Glomerular endothelial cell (primary cell): Measurements from ENCODE around the gene LRP8. TPM values are rescaled to one million over a fixed set of nuclear protein-coding genes. Genes with fewer than 3 reads are reported as not detected.

Source experiments
- DNase-seq: peaks from one replicate; pipeline ENCODE4 v3.0.0-alpha.2; 2011; ENCODE audit warnings: low read depth, low spot score; ENCODE audit errors: extremely low read depth
- total RNA-seq: library from RNA; depleted of rRNA; stranded (reverse); fragments of >200 nt; gene quantifications from 2 replicates; pipeline ENCODE4 v1.2.3, GENCODE V29; 2015

LRP8 gene
- total RNA-seq, 1 donor from 2014 or later = 18.2 TPM

DNA sequence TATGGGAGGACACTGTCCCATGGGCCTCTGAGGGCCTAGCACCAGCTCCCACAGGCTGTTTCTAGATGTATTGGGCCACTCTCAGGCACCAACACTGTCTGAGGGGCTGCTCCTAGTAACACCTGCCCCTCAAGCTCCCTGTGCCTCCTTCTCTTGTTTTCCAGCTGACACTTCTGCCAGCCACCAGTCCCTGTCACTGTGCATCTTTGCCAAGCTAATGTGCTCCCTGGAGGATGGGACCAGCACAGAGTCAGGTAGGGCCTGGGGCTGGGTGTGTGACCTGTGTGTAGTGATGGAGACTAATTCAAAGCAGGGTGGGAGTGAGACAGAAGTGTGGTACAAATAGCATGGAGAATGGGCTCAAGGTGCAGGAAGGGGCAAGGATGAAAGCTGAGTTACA is 60.1 kb downstream of the LRP8 start:
- DNase-seq = no peak

DNA sequence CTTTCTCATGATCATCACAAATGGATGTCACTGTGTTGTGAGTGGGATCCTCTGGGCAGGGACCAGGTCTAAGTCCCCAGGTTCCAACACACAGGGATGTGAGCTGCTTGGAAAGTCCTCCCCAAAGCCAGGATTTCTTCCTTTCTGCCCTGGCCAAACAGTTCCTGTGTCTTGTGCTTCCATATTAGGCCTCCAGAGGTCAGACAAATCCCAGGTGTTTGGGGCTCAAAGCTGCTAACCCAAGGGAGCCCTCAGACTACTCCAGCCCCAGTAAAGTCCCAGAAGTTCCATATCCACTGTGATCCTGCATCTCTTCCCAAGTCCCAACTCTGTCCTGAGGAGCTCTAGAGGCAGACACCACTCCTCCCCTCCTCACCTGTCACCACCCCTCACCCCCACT is 61.8 kb downstream of the LRP8 start:
- no peak for DNase-seq

DNA sequence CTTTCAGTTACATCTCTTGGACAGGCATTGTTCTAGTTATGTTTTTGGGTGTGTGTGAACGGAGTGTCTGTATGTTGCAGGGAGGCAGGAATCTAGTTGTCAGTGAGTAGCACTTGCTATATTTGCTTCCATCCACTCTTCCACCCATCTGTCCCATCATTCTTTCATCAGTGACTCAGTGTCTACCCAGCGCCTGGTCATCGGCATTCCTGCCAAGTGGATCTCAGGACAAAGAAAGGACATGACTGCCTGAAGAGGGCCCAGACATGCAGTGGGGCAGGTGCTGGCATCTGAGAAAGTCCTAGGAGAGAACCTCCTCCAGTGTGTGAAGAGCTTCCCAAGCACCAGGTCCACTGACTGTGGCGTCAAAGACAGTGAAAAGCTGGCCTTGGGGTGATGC is 62.3 kb downstream of the LRP8 start:
- no peak for DNase-seq

DNA sequence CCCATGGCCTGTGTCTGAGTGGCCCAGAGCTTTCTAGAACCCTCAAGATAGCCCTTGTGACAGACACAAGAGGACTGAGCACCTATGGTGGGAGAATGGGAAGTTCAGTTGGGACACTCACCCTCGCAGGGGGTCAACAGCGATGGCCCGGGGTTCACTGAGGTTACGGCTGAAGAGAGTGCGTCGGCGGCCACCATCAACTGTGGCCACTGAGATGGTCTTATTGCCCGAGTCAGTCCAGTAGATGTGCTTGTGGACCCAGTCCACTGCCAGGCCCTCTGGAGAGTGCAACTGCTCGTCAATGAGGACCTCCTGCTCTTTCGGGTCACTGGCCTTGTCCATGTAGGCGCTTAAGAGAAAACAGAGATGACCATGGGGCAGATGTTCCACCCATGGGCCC is 63.8 kb downstream of the LRP8 start:
- DNase-seq = no peak

DNA sequence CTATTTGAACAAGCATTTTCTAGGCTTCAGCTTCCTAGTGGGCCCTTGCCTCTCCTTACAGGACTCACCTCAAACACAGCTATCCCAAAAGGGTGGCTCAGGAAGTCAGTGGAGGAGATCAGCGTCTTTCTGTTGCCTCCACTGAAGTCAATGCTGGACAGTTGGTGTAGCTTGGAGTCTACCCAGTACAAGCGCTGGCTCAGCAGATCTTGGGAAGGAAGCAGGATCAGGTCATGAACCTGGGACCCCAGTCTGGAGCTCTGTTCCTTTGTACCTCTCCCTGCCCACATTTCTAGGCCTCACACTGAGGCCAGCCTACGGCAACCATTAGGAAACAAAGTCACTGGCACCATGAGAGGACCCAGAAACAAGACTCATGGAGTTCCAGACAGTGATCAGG is 65.9 kb downstream of the LRP8 start:
- DNase-seq = no peak

DNA sequence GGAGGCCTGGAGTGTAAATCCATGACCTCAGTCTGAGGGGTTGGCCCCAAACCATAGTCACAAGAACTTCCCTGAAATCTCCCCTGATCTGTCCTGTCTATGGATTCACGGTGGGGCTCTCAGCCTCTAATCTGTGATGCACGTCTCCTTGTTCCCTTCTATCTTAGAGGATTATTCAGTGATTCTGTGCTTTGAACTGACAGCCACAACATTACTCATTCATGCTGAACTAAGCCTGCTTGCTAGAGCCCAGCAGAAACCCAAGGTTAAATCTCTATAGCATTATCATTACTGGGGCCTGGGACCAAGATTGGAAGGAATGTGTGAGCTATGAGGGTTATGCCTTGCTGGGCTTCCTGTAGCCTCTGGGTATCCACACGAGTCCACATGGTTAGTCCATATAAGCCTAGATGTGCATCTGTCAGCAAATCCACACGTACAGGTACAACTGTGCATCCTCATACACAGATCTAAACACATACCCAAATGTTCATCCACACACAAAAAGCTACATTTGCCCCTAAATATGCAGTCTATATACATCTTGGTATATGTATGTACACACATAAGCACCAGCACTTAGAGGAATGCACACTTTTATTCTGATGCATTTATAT is 67.1 kb downstream of the LRP8 start:
- DNase-seq = no peak

DNA sequence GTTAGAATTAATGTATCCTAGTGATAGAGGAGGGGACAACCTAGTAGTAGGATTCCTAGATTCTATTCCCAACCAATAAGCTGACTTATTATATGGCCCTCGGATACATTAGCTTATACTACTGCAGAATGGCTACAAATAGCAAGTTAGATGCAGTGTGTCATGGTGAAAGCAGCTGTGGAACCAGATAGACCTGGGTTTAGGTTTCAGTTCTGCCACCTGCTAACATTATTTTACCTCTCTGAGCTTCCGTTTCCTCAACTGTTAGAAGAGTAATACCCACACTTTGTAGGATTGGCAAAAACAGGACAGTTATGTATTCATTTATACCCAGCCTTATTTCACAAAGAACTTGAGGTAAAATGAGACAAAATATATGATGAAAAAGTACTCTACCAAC is 67.9 kb downstream of the LRP8 start:
- no peak for DNase-seq

DNA sequence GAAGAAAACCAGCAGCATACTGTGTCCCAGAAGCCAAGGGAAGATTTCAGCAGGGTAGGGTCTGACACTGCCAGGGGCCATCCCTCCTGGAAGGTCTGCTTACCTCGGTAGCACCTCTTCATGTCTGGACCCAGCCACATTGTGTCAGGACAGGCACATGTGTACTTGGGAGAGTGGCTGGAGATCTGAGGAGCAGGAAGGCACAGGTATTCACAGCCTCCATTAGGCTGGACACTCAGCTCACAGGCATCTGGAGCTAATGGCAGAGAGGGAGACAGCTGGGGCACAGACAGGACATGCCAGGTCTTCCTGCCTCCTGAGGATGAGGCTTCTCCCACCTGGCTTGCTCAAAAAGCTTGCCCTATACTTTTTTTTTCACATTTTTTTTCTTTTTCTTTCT is 69.7 kb downstream of the LRP8 start:
- no peak for DNase-seq

DNA sequence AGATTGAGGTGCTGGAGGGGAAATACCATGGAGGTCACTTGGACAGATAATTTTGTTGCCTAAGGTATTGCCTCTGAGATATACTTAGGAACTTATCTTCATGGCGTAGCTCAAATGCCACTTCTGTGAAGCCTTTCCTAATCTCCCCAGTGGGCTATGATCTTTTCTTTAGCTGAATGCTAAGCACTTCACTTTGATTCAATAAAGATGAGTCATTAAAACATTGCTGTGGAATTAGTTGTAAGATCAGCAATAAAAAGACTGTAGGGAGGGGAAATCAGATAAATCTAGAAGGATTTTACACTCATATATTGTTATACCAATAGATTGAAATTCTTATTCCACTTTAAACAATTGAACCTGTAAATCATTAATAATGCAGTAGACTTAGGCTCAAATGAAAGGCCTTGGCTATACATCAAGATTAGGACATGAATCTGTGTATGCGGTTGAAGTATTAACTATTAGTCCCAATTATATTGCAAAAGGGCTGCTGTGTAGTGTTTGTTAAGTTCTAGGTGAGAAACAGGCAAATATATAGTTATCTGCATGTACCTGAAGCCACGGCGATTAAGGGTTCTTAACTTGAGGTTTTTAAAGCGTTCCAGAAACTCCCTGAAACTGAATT is 70.3 kb downstream of the LRP8 start:
- DNase-seq = no peak

DNA sequence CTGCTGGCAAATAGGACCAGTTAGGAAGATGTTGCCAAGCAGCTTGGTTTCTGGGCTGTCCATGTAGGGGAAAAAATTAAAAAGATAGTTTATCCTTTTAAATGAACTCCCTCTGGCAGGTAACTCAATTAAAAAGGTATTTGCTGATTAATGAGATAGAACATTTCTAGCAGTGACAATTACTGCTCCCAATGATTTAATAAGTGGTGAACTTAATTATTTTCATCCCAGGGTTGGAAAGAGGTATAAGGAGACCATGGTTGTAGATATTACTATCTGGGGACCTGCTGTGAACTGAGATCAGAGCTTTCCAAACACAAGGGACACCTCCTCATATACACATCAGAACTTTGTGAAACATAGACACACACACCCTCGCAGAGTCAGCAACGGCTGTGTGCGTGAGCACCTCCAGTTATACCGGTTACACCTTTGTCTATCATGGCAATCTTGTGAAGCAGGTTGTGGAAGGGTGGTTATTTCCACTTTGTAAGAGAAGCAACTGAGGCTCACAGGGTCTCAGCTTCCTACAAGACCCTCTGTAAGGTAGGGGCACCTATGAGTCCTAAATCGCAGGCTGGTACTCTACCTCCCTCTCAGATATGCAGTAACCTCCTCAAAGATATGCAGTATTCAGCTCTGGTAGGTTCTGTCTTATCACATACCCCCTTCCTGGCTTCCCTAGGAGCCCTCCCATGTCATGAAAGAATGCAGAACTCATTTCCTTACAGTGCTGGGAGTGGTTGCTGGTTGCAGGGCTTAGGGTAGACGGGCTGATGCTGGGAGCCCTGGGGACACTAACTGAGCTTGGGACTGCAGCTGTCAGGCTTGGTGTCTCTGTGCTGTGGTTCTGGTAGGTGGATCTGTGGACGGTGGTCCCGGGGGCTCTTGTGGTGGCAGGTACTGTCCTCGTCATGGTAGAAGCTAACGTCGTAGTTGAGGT is 71.1 kb downstream of the LRP8 start:
- DNase-seq = no peak

DNA sequence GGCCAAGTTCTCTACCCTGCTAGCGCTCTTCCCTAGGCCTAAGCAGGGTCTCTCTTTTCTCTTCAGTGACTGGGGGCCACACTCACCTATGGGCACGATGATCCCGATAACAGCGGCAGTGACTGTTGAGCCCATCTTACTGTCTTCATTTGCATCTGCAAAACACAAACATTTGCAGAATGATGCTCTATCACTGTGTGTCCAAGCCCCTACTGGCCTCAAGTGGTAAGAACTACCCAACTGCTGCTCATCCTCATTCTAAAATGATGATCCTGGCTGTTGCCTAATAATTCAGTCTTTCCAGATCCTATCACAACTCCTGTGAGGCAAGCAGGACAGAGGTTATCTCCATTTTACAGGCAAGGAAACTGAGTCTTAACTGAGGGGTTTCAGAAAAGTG is 72.8 kb downstream of the LRP8 start:
- no peak for DNase-seq

DNA sequence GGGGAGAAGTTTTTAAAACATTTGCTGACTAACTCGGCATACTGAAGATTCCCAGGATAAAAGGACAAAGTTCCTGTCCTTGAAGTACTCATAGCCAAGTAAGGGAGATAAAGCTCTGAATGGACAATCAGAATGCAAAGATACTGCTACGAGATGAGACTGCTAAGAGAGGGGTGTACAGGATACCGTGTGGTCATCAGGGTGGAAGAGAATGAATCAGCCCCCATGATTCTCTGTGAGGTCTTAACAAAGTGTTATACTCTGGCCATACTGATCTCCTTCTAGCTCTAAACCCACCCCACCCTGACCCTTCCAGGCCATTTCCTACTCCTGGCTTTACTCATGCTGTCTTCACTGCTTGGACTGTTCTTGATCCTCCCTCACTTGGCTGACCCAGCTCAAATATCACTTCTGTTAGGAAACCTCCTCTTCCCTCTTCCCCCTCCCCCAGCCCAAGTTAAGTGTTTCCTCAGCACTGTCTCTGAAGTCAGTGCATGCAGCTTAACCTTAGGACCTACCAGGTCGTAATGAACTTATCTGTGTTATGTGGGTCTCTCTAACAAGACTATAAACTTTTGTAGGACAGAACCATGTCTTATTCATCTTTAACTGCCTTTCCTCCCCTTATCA is 73.7 kb downstream of the LRP8 start:
- DNase-seq = no peak

DNA sequence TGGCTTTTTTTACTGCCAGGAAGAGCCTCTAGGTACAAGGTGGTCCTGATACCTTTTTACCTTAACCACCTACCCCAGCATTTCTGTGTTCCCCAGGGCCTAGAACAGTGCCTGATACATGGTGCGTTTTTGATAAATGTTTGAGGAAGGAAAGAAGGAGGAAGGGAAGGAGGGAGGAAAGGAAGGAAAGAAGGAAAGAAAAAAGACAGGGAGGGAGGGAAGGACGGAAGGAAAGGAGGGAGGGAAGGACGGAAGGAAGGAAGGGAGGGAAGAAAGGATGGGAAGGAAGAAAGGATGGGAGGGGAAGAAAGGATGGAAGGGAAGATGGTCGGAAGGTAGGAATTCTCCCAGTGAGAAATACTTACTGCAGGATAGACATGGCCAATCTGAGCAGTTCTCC is 77.5 kb downstream of the LRP8 start:
- no peak for DNase-seq

DNA sequence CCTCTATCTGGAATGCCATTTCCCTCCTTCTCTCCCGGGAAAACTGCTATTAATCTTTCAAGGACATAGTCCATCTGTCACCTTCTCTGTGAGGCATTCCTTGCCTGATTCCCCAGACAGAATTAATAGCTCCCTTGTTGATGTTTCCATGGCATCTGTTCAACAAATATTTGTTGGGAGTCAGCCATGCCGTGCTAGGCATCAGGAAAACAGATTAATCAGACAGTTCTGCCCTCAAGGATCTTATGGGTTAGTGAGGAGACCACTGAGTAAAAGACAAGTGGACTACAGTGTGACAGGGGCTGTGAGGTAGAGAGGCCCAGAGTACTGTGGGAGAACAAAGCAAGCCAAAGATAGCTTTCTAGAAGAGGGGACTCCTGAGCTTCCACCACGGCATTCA is 78.2 kb downstream of the LRP8 start:
- DNase-seq = no peak

DNA sequence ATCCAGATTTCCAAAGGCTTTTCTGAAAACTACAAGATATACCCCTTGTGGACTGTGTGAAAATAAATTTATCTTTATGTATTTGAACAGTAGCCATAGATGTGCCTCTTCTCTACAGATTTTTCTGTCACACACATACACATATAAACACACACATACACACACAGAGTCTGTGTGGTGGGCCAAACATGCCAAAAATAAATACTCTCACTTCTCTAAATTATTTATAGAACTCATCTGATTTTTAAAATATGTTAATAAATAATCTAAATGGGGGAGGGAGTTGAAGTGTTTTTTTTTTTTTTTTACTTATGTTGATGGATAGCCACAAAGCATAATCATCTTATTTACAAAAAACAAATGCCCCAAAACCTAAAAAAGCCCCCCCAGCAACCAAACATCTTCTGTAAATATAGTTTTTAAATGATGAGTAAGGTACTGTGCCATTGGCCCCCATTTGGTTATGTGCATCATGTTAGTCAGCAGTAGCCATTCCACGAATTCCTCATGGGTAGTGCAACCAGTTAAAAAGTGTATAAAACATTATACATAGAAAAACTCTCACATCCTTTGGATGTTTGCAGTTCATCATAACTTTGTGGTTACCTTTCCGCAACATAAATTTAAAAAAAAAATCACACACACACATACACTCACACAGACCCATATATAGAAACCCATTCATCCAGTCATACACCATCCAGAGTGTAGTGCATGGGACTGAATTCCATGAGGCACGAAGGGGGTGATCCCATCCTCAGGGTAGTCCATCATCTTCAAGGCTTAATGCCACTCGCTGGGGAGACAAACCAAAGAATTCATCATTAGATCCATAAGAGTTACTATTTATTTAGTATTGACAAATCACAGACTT is 81.4 kb downstream of the LRP8 start:
- no peak for DNase-seq

DNA sequence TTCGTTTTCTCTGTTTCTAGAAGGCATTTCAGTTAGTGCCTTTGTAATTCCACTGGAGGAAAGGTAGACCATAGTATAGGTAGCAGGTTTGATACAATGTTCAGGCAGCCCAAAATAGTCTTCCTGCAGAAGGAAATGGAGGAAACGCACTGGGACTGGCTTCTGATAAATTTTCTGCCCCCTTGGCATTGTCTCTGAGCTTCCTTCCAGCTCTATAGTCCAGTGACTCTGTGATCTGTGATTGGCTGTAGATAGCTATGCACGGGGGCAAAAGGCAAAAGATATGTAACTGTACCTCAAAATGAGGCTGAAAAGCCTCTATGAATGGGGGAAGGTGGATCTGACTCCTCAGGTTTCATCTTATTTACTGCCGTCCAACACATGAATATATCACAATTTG is 83.7 kb downstream of the LRP8 start:
- no peak for DNase-seq

DNA sequence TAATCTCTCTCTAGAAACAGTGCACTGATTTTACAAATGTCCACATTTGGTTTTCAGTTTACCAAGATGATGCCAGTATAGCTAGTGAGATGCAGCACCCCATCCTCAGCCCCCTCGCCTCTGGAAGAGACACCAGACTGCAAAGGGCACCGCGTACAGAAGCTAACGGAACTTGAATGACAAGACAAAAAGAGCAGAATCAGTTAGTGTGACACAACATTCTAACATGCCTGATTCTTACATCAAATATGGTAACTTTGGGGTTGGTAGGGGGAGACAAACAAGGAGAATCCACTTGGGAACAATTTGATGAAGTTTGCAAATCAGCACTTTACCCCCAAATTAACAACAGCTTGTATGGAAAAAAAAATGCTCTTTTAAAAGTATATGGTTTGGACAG is 85.5 kb downstream of the LRP8 start:
- no peak for DNase-seq

DNA sequence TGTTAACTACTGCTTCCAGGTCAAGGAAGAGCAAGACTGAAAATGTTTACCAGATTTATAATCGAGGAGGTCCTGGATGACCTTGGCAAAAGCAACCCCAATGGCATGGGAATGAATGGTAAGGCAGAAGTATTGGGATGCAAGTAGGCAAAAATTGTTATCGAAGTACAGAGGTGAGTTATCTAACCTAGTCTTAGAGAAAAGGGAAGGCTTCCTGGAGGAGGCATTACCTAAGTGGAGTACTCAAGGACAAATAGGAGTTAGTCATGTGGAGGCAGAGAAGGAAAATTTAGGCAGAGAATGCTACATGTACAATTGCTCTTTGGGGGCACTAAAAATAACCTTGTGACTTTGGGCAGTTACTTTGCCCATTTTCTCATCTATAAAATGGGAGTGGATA is 86.0 kb downstream of the LRP8 start:
- DNase-seq = no peak

DNA sequence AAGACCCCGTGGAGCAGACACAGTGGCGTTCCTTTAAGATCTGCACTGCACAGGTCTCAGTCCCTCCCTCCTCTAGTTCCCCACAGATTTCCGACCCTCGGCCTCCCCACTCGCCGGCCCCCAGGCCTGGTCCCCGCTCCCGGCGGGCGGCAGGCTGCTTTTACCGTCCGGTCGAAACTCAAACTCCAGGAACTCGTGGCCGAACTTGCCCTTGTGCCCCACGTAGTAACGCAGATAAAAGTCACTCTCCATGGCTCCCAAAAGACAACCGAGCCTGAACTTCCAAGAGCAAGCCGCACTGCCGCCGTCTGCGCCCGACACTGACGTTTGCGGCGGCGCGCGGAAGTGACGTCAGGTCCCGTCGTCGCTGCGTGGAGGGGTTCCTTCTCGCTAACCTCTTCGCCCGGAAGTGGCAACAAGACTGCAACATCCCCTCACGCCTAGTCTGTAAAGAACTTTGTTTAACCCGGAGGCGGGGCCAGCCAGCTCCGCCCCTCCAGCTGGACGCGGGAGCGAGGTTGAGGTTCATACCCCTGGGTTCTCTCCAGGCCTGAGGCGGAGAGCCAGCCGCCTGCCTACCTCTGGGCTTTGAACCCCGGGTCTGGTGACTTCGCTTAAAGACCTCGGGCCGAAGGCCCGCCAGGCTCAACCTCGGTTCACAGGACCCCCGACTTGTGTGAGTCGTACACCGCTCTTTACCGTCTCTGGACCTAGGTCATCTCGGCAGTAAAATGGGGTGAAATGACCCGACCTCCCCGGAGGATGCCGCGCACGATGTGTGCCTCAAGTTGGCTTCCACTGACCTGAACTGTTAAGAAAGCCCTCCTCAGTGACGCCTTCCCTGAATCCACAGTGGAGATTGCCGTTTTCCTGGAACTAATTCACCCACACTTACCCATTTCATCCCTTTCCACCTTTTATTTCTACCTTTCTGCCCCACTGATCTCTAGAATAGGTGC is 89.4 kb downstream of the LRP8 start, which contains the start of gene MAGOH:
Gene MAGOH (minus strand): TSS at position 322 of the 959 bp plus-strand sequence. CDS start 70 bp downstream, at position 252.
- peak; percentile 51 for DNase-seq
